Effector memory CD8-positive, alpha-beta T cell (primary cell): ENCODE results near the gene METRN.
"Not testable (repeated sequence)": the region's sequence is repeated elsewhere in the genome, so short reads cannot be mapped to it uniquely, and the experiment has no call there.

Experiments used
- ATAC-seq: fragments of 150-1000 bp; cut with Tn5 transposase; replicated peaks from 2 replicates; pipeline ENCODE4 v1.10.0; 2021; ENCODE audit warnings: mild to moderate bottlenecking, moderate library complexity
- DNase-seq, 3 experiments: peaks; one replicate each; pipeline ENCODE4 v3.0.0; 2021
- H3K27ac Mint-ChIP-seq, 2 donors: one replicate each; pipeline ENCODE4 v1.8.0; 2022; ENCODE audit warnings: mild to moderate bottlenecking in 2 of 2, mixed read lengths in 2 of 2, moderate library complexity in 2 of 2
- H3K27me3 Mint-ChIP-seq, 2 donors: one replicate each; pipeline ENCODE4 v1.8.0; 2022; ENCODE audit warnings: mixed read lengths in 2 of 2
- H3K36me3 Mint-ChIP-seq: one replicate; pipeline ENCODE4 v1.8.0; 2022; ENCODE audit warnings: mild to moderate bottlenecking, moderate library complexity, mixed read lengths; ENCODE audit not compliant: insufficient read depth
- H3K4me1 Mint-ChIP-seq, 2 donors: one replicate each; pipeline ENCODE4 v1.8.0; 2022; ENCODE audit warnings: low read depth in 2 of 2, mixed read lengths in 2 of 2
- H3K4me3 Mint-ChIP-seq, 2 donors: one replicate each; pipeline ENCODE4 v1.8.0; 2022; ENCODE audit warnings: mild to moderate bottlenecking in 2 of 2, mixed read lengths in 2 of 2, moderate library complexity in 2 of 2
- H3K9me3 Mint-ChIP-seq, 2 donors: one replicate each; pipeline ENCODE4 v1.8.0; 2022; ENCODE audit warnings: mixed read lengths in 2 of 2

METRN gene

GRCh38 chr16:740764-741505 lies 26.0 kb downstream of the METRN start, which contains the start of gene CIAO3:
CIAO3 (minus strand) TSS chr16:740997; CDS start chr16:740985, 12 bp downstream.
- Mint-ChIP-seq H3K27me3 (no peaks in the 10 kb centered on the region), H3K4me3 (peak within 1 kb of the TSS; percentile 73 to 76), H3K36me3 (peaks cover 27% of the 10 kb centered on the region), H3K9me3 (no peaks in the 10 kb centered on the region), H3K4me1 (peaks cover 0 to 3% of the 10 kb centered on the region in 2 donors), H3K27ac (peak within 1 kb of the TSS; percentile 46 to 51)
- DNase-seq (peak; percentile 87 to 92 (median 92)), ATAC-seq (peak; percentile 93)

- DNase-seq, result no peak
- H3K4me1 Mint-ChIP-seq, result peaks cover 0 to 3% of the 10 kb centered on the region in 2 donors
- H3K27ac Mint-ChIP-seq, result peak overlapping the region in 1 of 2 donors; percentile 51
- no peak for ATAC-seq
- H3K36me3 Mint-ChIP-seq, result peaks cover 20% of the 10 kb centered on the region
- peak overlapping the region; percentile 73 to 76 for H3K4me3 Mint-ChIP-seq
- no peaks in the 10 kb centered on the region for H3K9me3 Mint-ChIP-seq
- H3K27me3 Mint-ChIP-seq, result no peaks in the 10 kb centered on the region
These were observed 27.2 kb downstream of the METRN start for GRCh38 chr16:741986-742629.

- ATAC-seq, H3K27ac Mint-ChIP-seq, H3K4me3 Mint-ChIP-seq, DNase-seq, H3K9me3 Mint-ChIP-seq, H3K4me1 Mint-ChIP-seq, H3K27me3 Mint-ChIP-seq: not testable (repeated sequence)
- peaks cover 15% of the 10 kb centered on the region for H3K36me3 Mint-ChIP-seq
These were observed 28.0 kb downstream of the METRN start for GRCh38 chr16:742894-743293.

- Mint-ChIP-seq H3K4me3 (no peak overlapping the region), H3K27ac (no peak overlapping the region), H3K27me3 (no peaks in the 10 kb centered on the region), H3K4me1 (peaks cover 0 to 3% of the 10 kb centered on the region in 2 donors), H3K9me3 (no peaks in the 10 kb centered on the region), H3K36me3 (peaks cover 11% of the 10 kb centered on the region)
- ATAC-seq, result no peak
- DNase-seq, result no peak
These were observed 29.0 kb downstream of the METRN start for GRCh38 chr16:743794-744500.

- ATAC-seq (no peak), DNase-seq (no peak)
- no peak overlapping the region for H3K27ac Mint-ChIP-seq
- H3K9me3 Mint-ChIP-seq, result no peaks in the 10 kb centered on the region
- H3K36me3 Mint-ChIP-seq, result peaks cover 9% of the 10 kb centered on the region
- no peak overlapping the region for H3K4me3 Mint-ChIP-seq
- H3K27me3 Mint-ChIP-seq, result no peaks in the 10 kb centered on the region
- H3K4me1 Mint-ChIP-seq, result no peaks in the 10 kb centered on the region
These were observed 30.8 kb downstream of the METRN start for GRCh38 chr16:745739-746138.

- H3K27ac Mint-ChIP-seq, result no peak overlapping the region
- no peaks in the 10 kb centered on the region for H3K9me3 Mint-ChIP-seq
- ATAC-seq (no peak), DNase-seq (no peak)
- H3K4me3 Mint-ChIP-seq, result no peak overlapping the region
- no peaks in the 10 kb centered on the region for H3K27me3 Mint-ChIP-seq
- H3K36me3 Mint-ChIP-seq, result peaks cover 2% of the 10 kb centered on the region
- H3K4me1 Mint-ChIP-seq, result no peaks in the 10 kb centered on the region
These were observed 31.7 kb downstream of the METRN start for GRCh38 chr16:746637-747036.

GRCh38 chr16:747978-748746 lies 33.2 kb downstream of the METRN start:
- Mint-ChIP-seq H3K27ac (no peak overlapping the region), H3K4me3 (no peak overlapping the region), H3K27me3 (peaks cover 0 to 12% of the 10 kb centered on the region in 2 donors), H3K9me3 (no peaks in the 10 kb centered on the region), H3K36me3 (no peaks in the 10 kb centered on the region), H3K4me1 (no peaks in the 10 kb centered on the region)
- DNase-seq (no peak), ATAC-seq (no peak)

- no peaks in the 10 kb centered on the region for H3K9me3 Mint-ChIP-seq
- no peaks in the 10 kb centered on the region for H3K36me3 Mint-ChIP-seq
- DNase-seq (no peak), ATAC-seq (no peak)
- no peaks in the 10 kb centered on the region for H3K4me1 Mint-ChIP-seq
- peaks cover 0 to 12% of the 10 kb centered on the region in 2 donors for H3K27me3 Mint-ChIP-seq
- no peak overlapping the region for H3K27ac Mint-ChIP-seq
- H3K4me3 Mint-ChIP-seq, result no peak overlapping the region
These were observed 34.1 kb downstream of the METRN start for GRCh38 chr16:749010-749409.

GRCh38 chr16:750485-750884 lies 35.6 kb downstream of the METRN start:
- ATAC-seq, result no peak
- Mint-ChIP-seq H3K9me3 (no peaks in the 10 kb centered on the region), H3K27me3 (peaks cover 0 to 12% of the 10 kb centered on the region in 2 donors), H3K27ac (no peak overlapping the region), H3K4me3 (no peak overlapping the region), H3K36me3 (no peaks in the 10 kb centered on the region), H3K4me1 (no peaks in the 10 kb centered on the region)
- no peak for DNase-seq

- Mint-ChIP-seq H3K9me3 (peaks cover 0 to under 1% of the 10 kb centered on the region in 2 donors), H3K27ac (no peak overlapping the region), H3K36me3 (no peaks in the 10 kb centered on the region), H3K4me3 (no peak overlapping the region), H3K4me1 (no peaks in the 10 kb centered on the region), H3K27me3 (peaks cover 0 to 16% of the 10 kb centered on the region in 2 donors)
- no peak for ATAC-seq
- no peak for DNase-seq
These were observed 36.5 kb downstream of the METRN start for GRCh38 chr16:751152-752006.

- Mint-ChIP-seq H3K27ac (no peak overlapping the region), H3K36me3 (no peaks in the 10 kb centered on the region), H3K4me3 (no peak overlapping the region), H3K4me1 (no peaks in the 10 kb centered on the region), H3K27me3 (peaks cover 0 to 22% of the 10 kb centered on the region in 2 donors), H3K9me3 (peaks cover 0 to 2% of the 10 kb centered on the region in 2 donors)
- ATAC-seq, result no peak
- no peak for DNase-seq
These were observed 37.0 kb downstream of the METRN start for GRCh38 chr16:752007-752312.

- not testable (repeated sequence) for H3K36me3 Mint-ChIP-seq, ATAC-seq, DNase-seq, H3K4me3 Mint-ChIP-seq, H3K9me3 Mint-ChIP-seq, H3K27ac Mint-ChIP-seq, H3K4me1 Mint-ChIP-seq
- H3K27me3 Mint-ChIP-seq, result peaks cover 6 to 31% of the 10 kb centered on the region in 2 donors
These were observed 39.2 kb downstream of the METRN start for GRCh38 chr16:754121-754607.
